ENCODE results near the gene CNTNAP2.

- TF ChIP-seq EZH2 (IDR thresholded peaks at IDR 0.05) (no peak), POLR2AphosphoS5 (IDR thresholded peaks at IDR 0.05; ENCODE audit: borderline replicate concordance, low read depth, low read length) (no peak)
Observed at GRCh38 chr7:146764458-146764857, 647.9 kb downstream of the CNTNAP2 start.
